Smooth muscle cell (in vitro differentiated cells): ENCODE results near the gene RPL22. TPM values are rescaled to one million over a fixed set of nuclear protein-coding genes. Genes with fewer than 3 reads are reported as not detected.

Source experiments
- DNase-seq: peaks from one replicate; lab custom pipeline; 2025; ENCODE audit not compliant: unreplicated experiment; lab: John Stamatoyannopoulos, UW
- H2AFZ ChIP-seq: fragments of 200-600 bp; sonication (generic); 2 replicates; pipeline ENCODE4 v1.6.0; 2016; ENCODE audit warnings: antibody characterized with exemption, low read depth, mild to moderate bottlenecking
- H3F3A ChIP-seq: fragments of 200-600 bp; sonication (generic); 2 replicates; pipeline ENCODE4 v1.6.0; 2017; ENCODE audit warnings: antibody characterized with exemption, low read depth
- H3K27ac ChIP-seq: fragments of 200-600 bp; sonication (generic); 2 replicates; pipeline ENCODE4 v1.5.1; 2016; ENCODE audit warnings: low read depth, mild to moderate bottlenecking
- H3K27me3 ChIP-seq: fragments of 200-600 bp; sonication (generic); 2 replicates; pipeline ENCODE4 v1.6.1; 2016; ENCODE audit warnings: low read depth, mild to moderate bottlenecking
- H3K36me3 ChIP-seq: fragments of 200-600 bp; sonication (generic); 2 replicates; pipeline ENCODE4 v1.5.1; 2016; ENCODE audit warnings: low read depth
- H3K4me1 ChIP-seq: fragments of 200-600 bp; sonication (generic); 2 replicates; pipeline ENCODE4 v1.5.1; 2016; ENCODE audit warnings: low read depth
- H3K4me2 ChIP-seq: fragments of 200-600 bp; sonication (generic); 2 replicates; pipeline ENCODE4 v1.6.0; 2016; ENCODE audit warnings: mild to moderate bottlenecking
- H3K4me3 ChIP-seq: fragments of 200-600 bp; sonication (generic); 2 replicates; pipeline ENCODE4 v1.5.1; 2016; ENCODE audit warnings: mild to moderate bottlenecking
- H3K79me2 ChIP-seq: fragments of 200-600 bp; sonication (generic); 2 replicates; pipeline ENCODE4 v1.6.0; 2016; ENCODE audit warnings: low read depth, mild to moderate bottlenecking
- H3K9ac ChIP-seq: fragments of 200-600 bp; sonication (generic); 2 replicates; pipeline ENCODE4 v1.6.0; 2016; ENCODE audit warnings: low read depth
- H3K9me3 ChIP-seq: fragments of 200-600 bp; sonication (generic); replicated peaks from 2 replicates; pipeline ENCODE4 v1.5.1; 2016; ENCODE audit warnings: low read depth
- H4K20me1 ChIP-seq: fragments of 200-600 bp; sonication (generic); 2 replicates; pipeline ENCODE4 v1.6.0; 2016; ENCODE audit warnings: low read depth
- WGBS: methylation state at CpG from one replicate; pipeline ENCODE4 v1.1.7; 2016; ENCODE audit warnings: low lambda C conversion rate; 5-methylcytosine and 5-hydroxymethylcytosine counted together
- polyA plus RNA-seq: library from polyadenylated mRNA; unstranded; fragments of >200 nt; fragmentation: Nextera tagmentation; extraction: Ambion mirVana; gene quantifications from 2 replicates; pipeline ENCODE4 v1.2.1, GENCODE V29; 2016
- total RNA-seq: library from RNA; depleted of rRNA; stranded (reverse); fragments of >200 nt; gene quantifications from 2 replicates; pipeline ENCODE4 v1.2.3, GENCODE V29; 2014
- TF ChIP-seq, protein P1 (sequence below): fragments of 200-600 bp; sonication (generic); IDR thresholded peaks from 2 replicates; pipeline ENCODE4 v1.5.1; 2017; ENCODE audit warnings: borderline replicate concordance, mild to moderate bottlenecking, antibody characterized with exemption; ENCODE audit not compliant: insufficient read depth, poor library complexity, severe bottlenecking

RPL22 gene
- total and polyA plus RNA-seq, 2 experiments from 2014 or later, result 108 TPM

DNA sequence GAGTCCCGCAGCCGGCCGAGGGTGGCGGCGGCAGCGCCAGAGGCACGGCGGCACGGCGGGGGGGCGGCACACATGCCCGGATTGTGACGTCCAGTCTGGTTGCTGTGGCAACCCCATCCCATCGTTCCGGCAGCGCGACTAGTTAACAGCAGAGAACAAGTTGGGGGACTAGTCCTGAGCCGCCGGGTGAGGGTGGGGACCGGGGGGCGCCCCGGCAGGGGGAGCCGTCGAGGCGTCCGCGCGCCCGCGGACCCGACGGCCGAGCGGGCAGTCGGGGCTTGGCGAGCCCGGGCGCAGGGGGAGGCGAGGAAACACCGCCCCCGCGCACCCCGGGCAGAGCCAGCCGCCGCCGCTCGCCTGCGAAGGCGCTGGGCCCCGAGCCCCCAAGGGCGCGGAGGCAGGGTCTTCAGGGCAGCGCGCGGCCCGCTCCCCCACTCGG lies 19.1 kb downstream of the RPL22 start, which contains the start of gene CHD5:
Gene CHD5 (minus strand): TSS at position 54 of the 439 bp plus-strand sequence. CDS start 298 bp downstream, outside the sequence.
- TF ChIP-seq, protein P1, sequence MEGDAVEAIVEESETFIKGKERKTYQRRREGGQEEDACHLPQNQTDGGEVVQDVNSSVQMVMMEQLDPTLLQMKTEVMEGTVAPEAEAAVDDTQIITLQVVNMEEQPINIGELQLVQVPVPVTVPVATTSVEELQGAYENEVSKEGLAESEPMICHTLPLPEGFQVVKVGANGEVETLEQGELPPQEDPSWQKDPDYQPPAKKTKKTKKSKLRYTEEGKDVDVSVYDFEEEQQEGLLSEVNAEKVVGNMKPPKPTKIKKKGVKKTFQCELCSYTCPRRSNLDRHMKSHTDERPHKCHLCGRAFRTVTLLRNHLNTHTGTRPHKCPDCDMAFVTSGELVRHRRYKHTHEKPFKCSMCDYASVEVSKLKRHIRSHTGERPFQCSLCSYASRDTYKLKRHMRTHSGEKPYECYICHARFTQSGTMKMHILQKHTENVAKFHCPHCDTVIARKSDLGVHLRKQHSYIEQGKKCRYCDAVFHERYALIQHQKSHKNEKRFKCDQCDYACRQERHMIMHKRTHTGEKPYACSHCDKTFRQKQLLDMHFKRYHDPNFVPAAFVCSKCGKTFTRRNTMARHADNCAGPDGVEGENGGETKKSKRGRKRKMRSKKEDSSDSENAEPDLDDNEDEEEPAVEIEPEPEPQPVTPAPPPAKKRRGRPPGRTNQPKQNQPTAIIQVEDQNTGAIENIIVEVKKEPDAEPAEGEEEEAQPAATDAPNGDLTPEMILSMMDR, result no peak
- peaks cover 66% of the 10 kb centered on the region for H4K20me1 ChIP-seq
- no peaks in the 10 kb centered on the region for H3K36me3 ChIP-seq
- peaks cover 6% of the 10 kb centered on the region for H3F3A ChIP-seq
- peaks cover 6% of the 10 kb centered on the region for H3K4me1 ChIP-seq
- WGBS, result 5% methylated on average over 34 of the region's 57 CpGs
- no peak within 1 kb of the TSS for H3K4me3 ChIP-seq
- H3K27me3 ChIP-seq, result peaks cover 65% of the 10 kb centered on the region
- no peaks in the 10 kb centered on the region for H3K9me3 ChIP-seq
- no peak within 1 kb of the TSS for H3K9ac ChIP-seq
- H3K4me2 ChIP-seq, result peak within 1 kb of the TSS; percentile 67
- no peaks in the 10 kb centered on the region for H3K79me2 ChIP-seq
- no peak within 1 kb of the TSS for H3K27ac ChIP-seq
- no peak within 1 kb of the TSS for H2AFZ ChIP-seq
- no peak for DNase-seq

DNA sequence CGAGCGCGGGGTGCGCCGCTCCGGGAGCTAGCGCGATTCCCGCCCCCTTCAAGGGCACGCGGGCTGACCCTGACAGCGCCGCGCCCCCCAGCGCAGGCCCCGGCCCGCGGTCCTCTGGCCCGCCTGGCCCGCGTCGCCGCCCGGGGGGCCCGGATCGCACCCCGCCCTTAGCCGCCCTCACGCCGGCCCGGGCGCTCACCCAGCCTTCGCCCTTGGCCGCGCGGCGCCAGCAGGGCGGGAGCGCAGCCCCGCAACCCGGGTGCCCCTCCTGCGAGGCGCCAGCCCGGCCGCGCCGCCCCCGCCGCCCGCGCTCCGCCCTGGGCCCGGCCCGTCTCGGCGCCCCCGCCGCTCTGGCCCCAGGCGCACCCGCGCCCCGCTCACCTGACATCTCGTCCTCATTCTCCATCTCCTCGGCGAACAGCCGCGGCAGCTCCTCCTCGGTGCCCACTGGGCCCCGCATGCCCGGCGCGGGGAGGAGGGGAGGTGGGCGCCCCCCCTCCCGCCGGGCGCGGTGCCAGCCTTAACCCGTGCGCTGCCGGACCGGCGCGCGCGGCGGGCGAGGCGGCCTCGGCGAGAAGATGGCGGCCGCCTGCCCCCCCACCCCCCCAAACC lies 19.7 kb downstream of the RPL22 start:
- Histone ChIP-seq H3K27me3 (peaks cover 65% of the 10 kb centered on the region), H2AFZ (no peak overlapping the region)
- 3% methylated on average over 13 of the region's 92 CpGs for WGBS

DNA sequence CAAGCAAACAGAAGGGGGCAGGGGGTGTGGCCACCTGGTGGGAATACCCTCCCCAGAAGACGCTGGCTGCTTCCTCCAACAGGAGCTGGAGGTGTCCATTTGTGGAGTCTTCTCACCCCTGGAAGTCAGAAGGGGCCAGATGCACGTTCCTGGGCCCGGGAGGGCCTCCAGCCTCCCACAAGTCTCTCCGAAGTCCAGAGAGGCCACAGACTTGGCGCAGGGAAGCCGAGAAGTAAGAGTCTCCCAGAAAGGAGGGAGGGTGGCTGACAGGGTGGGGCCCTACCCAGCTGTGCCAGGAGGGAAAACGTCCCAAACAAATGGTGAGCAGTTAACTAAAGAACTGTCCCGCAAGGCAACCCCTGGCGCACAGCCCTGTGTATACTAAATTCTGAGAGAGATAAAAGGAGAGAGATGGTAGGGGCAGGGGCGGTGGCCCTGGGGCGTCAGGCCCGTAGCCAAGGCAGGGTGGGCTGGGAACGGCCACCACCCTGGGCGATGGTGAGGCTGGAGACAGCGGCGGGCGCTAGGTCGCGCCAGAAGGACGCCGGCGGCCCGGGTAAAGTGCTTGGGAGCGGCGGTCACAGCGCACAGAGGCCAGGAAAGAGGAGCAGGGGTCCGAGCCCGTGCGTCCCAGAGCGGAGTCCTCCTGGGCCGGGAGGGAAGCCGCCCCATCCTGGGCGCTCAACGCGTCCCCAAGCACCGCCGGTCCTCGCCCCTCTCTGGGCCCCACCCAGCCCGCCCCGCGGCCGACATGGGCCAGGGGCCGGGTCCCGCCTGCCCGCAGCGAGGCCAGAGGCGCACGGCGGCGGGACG lies 20.4 kb downstream of the RPL22 start:
- Histone ChIP-seq H3K27me3 (peaks cover 65% of the 10 kb centered on the region), H3K27ac (no peak overlapping the region), H3K36me3 (no peaks in the 10 kb centered on the region), H3K4me3 (no peak overlapping the region), H2AFZ (no peak overlapping the region), H3K4me1 (peaks cover 6% of the 10 kb centered on the region), H3K9me3 (no peaks in the 10 kb centered on the region), H3F3A (no peaks in the 10 kb centered on the region), H3K9ac (no peak overlapping the region), H3K4me2 (peak overlapping the region; percentile 44), H3K79me2 (no peaks in the 10 kb centered on the region), H4K20me1 (peaks cover 52% of the 10 kb centered on the region)
- WGBS, result 12% methylated on average over 24 of the region's 51 CpGs
- DNase-seq, result no peak
- TF ChIP-seq, protein P1, result no peak

More for the DNA sequence above, 19.7 kb downstream of the RPL22 start:
- Histone ChIP-seq H3K9me3 (no peaks in the 10 kb centered on the region), H3K4me1 (peaks cover 6% of the 10 kb centered on the region), H3K4me2 (peak overlapping the region; percentile 67), H4K20me1 (peaks cover 60% of the 10 kb centered on the region), H3K27ac (no peak overlapping the region), H3K36me3 (no peaks in the 10 kb centered on the region), H3K79me2 (no peaks in the 10 kb centered on the region), H3F3A (peaks cover 1% of the 10 kb centered on the region), H3K4me3 (no peak overlapping the region), H3K9ac (no peak overlapping the region)
- TF ChIP-seq, protein P1, result no peak
- DNase-seq, result no peak
